NOMO-1 (cell line): ENCODE measurements around the gene TAF4.

Experiments used
- DNase-seq, 2 experiments: peaks; one replicate each; lab custom pipeline; 2025; ENCODE audit not compliant: unreplicated experiment in 2 of 2; lab: John Stamatoyannopoulos, UW

Gene TAF4

GRCh38 chr20:61966492-61967244 lies 99.0 kb downstream of the TAF4 start:
- DNase-seq = no peak

DNA sequence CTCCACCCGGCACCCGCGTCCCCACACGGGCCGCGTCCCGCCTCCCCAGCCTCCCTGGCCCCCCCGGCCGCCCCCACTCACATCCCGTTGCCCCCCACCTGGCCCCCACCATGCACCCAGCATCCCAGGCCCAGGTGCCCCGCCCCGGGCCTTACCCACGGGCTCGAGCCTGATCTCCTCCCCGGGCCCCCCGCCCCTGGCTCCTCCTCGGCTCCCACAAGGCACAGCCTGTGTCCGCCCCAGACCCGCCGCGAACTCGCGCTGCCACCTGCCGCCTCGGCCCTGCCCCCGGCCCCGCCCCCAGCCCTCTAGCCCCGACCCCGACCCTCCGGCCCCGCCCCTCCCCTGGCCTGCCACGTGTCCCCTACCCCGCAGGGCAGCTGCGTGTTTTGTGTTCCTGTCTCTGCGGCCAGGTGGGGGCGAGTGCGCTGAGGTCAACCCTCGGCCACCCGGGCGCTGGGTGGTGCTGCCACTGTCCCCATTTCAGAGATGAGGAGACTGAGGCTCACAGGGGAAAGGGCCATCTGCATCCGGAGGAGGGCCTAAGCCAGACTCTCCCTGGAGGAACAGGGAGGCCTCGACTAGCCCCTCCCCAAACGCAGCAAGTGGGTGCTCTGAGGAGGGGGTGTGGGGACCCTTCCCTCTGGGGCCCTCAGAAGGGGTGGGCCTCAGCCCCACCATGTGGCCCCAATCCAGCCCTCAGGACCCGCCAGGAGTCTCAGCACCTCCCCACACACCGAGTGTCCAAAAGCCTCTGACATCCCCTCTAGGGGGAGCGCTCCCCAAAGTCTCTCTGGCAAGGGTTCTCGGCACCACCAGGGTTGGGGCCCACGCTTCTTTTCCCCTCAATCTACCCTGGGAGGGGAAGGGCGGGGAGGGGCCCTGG lies 99.8 kb downstream of the TAF4 start:
- DNase-seq = no peak

DNA sequence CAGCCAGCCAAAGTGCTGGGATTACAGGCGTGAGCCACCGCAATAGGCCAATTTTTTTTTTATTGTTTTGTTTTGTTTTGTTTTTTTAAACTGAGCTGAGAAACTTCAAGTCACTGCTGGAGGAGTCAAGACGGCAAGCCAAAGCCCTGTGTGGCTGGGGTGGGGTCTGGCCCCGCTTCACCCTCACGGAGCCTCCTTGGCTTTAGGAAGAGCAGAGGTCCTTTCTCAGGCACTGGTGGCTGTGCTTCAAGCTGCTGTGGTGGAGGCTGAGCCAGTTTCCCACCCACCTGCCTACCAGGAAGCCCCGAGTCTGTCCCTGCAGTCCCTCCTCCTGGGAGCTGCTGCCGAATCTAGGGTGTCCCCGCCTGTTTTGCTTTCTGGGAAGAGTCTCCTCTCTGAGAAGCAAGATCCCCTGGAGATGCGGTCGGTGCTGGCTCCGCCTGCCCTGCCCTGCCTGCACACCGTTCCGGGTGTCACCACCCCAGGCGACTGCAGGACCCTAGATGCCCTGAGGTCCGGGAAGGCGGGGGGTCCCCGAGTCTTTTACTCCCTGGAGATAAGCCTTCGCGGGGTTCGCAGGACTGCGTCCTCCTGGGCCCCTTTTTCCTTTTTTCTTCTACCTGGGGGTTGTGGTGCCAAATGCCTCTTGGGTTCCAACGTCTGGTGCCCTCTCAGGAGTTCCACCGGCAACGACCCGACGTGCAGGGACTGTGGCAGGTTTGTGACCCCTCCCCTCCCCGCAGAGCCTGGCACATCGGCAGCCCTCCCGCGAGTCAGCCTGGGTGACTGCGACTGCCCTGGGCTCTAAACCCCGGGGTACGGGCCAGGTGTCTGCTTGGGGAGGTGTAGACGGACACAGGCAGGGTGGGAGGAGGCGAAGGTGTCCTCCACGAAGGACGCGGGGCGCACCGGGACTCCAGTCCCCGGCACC lies 100.7 kb downstream of the TAF4 start:
- no peak for DNase-seq

DNA sequence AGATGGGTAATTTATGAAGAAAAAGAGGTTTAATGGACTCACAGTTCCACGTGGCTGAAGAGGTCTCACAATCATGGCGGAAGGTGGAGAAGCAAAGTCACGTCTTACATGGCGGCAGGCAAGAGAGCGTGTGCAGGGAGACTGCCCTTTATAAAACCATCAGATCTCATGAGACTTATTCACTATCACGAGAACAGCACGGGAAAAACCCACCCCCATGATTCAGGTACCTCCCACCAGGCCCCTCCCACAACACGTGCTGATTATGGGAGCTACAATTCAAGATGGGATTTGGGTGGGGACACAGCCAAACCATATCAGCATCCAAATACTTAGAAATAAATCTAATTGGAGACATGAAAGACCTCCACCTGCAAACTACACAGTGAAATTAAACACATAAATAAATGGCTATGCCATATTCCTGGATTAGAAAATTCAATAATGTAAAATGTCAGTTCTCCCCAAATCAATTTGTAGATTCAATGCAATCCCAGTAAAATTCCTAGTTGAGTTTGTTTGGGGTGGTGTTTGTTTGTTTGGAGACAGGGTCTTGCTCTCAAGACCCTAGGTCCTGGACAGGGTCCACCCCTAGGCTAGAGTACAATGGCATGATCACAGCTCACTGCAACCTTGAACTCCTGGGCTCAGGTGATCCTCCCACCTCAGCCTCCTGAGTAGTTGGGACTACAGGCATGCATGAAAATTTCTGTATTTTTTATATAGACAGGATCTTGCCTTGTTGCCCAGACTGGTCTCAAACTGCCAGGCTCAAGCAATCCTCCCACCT lies 101.6 kb downstream of the TAF4 start:
- no peak for DNase-seq

DNA sequence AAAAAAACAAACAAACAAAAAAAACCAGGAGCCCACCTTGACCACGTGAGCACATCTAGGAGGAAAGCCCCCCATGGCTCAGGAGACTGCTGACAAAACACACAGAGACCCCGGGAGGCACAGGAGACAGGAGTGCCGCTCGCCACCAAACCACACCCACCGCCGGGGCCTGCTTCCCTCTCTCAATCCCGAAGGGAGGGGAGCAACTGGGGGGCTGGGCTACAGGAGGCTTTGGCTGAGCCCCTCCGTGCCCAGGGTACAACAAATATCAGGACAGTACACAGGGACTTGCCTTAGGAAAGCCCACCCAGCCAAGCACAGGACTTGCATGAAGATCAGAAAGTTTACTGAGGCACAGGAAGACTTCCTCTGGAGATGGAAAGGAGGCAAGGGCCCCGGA lies 102.5 kb downstream of the TAF4 start:
- DNase-seq = no peak

GRCh38 chr20:61960836-61961235 lies 104.8 kb downstream of the TAF4 start:
- DNase-seq = no peak

DNA sequence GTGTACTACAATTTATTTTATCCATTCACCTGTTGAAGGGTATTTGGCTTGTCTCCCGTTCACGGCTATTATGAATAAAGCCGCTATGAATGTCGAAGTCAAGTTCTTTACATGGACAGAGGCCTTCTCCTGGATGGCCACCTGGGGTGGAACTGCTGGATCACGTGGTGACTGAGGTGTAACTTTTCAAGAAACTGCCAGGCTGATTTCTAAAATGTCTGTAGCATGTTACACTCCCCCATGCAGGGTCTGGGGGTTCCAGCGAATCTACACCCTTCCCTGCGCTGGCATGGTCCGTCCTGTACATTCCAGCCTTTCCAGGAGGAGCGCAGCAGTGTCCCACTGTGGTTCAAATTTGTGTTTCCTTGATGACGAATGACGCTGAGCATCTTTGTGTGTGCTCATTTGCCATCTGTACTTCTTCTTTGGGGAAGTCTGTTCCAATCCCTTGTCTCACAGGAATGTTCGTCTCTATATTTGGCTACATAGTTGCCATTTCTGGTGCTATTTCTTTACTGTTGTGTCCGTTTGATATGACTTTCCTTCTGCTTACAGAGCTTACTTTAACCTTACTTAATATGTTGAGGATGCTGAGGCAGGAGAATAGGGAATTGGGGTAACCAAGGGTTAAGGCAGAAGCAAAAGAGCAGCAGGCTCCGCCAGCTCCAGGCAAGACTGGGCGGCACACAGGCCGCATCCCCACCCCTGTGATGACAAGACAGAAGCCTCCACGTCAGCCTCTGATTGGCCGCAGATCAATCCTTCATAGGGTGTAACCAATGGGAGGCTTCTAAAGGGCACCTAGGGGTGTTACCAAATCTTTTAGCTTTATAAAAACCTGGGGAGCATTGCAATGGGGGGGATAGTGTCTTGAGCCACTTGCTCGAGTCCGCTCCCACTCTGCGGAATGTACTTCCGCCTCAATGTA lies 106.6 kb downstream of the TAF4 start:
- DNase-seq = no peak

GRCh38 chr20:61957961-61958715 lies 107.5 kb downstream of the TAF4 start:
- DNase-seq = no peak

- no peak for DNase-seq
Measured at GRCh38 chr20:61956396-61957342, 109.0 kb downstream of the TAF4 start.

GRCh38 chr20:61955668-61956395 lies 109.8 kb downstream of the TAF4 start:
- no peak for DNase-seq

GRCh38 chr20:61954276-61955021 lies 111.2 kb downstream of the TAF4 start:
- no peak for DNase-seq

DNA sequence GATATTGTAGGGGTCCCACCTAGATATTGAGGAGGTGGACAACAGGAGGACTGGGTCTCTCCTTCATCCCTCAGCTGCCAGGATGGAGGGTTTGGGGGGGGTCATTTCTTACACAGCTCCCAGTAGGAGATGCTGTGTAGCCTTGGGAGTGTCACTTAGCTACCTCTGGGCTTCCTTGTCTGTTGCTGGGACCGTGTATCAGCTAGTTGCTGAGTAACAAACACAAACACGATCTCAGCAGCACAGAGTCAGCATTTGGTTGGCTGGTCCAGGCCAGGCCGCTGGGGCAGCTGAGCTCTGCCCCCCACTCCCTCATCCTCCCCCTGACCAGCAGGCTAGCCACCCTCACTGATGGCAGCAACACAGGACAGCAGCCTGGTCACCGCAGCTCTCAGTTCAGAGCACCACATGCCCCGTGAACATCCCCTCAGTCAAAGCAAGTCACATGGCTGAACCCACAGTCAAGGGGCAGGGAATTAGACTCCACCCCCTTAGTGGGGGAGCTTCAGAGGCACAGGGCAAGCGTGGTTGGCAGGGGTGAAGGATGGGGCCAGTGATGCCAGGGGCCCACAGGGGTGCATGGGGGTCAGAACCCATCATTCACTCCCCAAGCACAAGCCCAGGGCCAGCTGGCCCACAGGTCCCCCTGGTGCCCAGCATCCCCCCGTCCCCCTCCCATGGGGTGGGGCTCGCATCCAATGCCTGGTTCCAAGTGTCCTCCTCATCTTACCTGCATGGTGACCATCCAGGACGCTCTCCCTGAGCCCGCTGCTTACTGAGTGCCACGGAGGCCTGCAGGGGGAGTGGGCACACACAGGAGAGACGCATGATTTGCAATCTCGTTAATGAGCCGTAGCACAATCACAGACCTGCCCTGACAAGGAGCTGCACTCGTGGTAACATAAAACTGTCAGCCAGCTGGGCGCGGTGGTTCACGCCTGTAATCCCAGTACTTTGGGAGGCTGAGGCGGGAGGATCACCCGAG lies 112.4 kb downstream of the TAF4 start:
- DNase-seq = no peak

GRCh38 chr20:61951695-61952533 lies 113.8 kb downstream of the TAF4 start:
- DNase-seq = no peak

- no peak for DNase-seq
Measured at GRCh38 chr20:61950641-61951071, 115.0 kb downstream of the TAF4 start.
